ENCODE results near the gene AMY1C. TPM values are rescaled to one million over a fixed set of nuclear protein-coding genes. Genes with fewer than 3 reads are reported as not detected.

Gene AMY1C
- total RNA-seq, 1 experiment from 2014 or later: not detected

Other genes starting within 250 kb of the AMY1C start
- gene RNPC3, start 224.2 kb upstream of the AMY1C start, total RNA-seq (2014; rRNA removed; shearing (Covaris generic); ENCODE audit: low replicate concordance): 18.1 and 26.0 TPM in 2 replicates
- 5.3 and 10.8 TPM in 2 replicates for gene AMY2B, start 178.3 kb upstream of the AMY1C start, total RNA-seq (2014; rRNA removed; shearing (Covaris generic); ENCODE audit: low replicate concordance)
- not detected in 2 replicates for gene AMY2A, start 132.5 kb upstream of the AMY1C start, total RNA-seq (2014; rRNA removed; shearing (Covaris generic); ENCODE audit: low replicate concordance)
- gene AMY1A, start 94.1 kb upstream of the AMY1C start, total RNA-seq (2014; rRNA removed; shearing (Covaris generic); ENCODE audit: low replicate concordance): not detected in 2 replicates
- gene AMY1B, start 53.7 kb upstream of the AMY1C start, total RNA-seq (2014; rRNA removed; shearing (Covaris generic); ENCODE audit: low replicate concordance): not detected in 2 replicates

Data from Karpas-422 (cell line).